ENCODE results near the gene ZBTB7A. TPM values are rescaled to one million over a fixed set of nuclear protein-coding genes. Genes with fewer than 3 reads are reported as not detected.
"Not testable (repeated sequence)": the region's sequence is repeated elsewhere in the genome, so short reads cannot be mapped to it uniquely, and the experiment has no call there.

ZBTB7A gene
- total RNA-seq, 1 experiment from 2014 or later: 27.9 TPM

DNA sequence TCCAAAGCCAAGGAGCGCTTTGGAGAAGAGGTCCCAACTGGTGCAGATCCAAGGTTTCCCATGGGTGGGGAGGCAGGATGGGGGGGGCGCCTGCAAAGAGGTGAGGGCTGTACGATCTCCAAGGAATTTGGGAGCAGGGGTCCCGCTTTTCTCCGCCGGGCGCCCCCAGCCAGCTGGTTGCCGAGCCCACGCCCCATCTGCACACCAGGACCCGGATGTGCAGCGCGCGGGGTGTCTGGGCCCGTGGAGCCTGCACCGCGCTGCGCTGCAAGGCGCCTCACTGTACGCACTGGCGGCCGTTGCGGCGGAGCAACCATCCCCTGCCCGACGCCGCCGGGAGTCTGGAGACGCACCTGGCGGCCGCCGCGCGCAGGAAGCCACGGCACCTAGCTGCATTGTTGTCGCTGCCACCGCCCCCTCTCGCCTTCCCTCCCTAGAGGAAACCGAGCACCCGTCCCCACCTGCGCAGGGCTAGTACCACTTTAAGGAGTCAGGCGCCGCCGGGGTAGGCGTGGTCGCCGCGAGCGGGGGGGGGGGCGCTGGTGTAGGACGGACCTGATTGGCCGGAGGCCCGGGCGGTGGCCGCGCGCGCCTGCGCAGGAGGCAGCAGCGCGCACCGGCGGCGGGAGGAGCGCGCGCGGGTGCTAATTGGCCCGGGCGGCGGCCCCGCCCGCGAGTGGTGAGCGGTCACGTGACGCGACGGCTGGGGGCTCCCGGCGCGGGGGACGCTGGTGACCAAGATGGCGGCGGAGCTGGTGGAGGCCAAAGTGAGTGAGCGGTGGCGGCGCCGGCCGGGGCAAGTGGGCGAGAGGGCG lies 59.5 kb downstream of the ZBTB7A start, which contains the start of gene PIAS4 (continued):
- TF ChIP-seq, protein P1, sequence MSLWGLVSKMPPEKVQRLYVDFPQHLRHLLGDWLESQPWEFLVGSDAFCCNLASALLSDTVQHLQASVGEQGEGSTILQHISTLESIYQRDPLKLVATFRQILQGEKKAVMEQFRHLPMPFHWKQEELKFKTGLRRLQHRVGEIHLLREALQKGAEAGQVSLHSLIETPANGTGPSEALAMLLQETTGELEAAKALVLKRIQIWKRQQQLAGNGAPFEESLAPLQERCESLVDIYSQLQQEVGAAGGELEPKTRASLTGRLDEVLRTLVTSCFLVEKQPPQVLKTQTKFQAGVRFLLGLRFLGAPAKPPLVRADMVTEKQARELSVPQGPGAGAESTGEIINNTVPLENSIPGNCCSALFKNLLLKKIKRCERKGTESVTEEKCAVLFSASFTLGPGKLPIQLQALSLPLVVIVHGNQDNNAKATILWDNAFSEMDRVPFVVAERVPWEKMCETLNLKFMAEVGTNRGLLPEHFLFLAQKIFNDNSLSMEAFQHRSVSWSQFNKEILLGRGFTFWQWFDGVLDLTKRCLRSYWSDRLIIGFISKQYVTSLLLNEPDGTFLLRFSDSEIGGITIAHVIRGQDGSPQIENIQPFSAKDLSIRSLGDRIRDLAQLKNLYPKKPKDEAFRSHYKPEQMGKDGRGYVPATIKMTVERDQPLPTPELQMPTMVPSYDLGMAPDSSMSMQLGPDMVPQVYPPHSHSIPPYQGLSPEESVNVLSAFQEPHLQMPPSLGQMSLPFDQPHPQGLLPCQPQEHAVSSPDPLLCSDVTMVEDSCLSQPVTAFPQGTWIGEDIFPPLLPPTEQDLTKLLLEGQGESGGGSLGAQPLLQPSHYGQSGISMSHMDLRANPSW (CRISPR knock-in tag; conservative IDR thresholded peaks at IDR 0.05; ENCODE audit: low read depth): no peak
- no peak for TF ChIP-seq ZNF232 (CRISPR knock-in tag; IDR thresholded peaks at IDR 0.05)
- TF ChIP-seq ZNF423 (CRISPR knock-in tag; IDR thresholded peaks at IDR 0.05): peak; percentile 50; the same call in 1 of the 2 replicates
- TF ChIP-seq NFATC4 (CRISPR knock-in tag; IDR thresholded peaks at IDR 0.05): no peak

DNA sequence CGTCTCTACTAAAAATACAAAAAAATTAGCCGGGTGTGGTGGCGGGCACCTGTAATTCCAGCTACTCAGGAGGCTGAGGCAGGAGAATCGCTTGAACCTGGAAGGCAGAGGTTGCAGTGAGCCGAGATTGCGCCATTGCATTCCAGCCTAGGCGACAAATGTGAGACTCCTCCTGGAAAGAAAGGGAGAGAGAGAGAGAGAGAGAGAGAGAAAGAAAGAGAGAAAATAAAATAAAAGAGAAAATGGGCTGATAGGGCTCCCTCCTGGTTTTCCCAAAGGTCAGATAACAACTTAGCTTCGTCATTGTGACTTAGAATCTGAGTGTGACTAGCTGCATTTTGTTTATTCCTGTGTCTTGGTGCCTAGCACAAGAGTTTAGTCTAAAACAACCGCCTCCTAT lies 61.3 kb downstream of the ZBTB7A start:
- POLR2A ChIA-PET: interaction anchor here (0.7 kb wide), 1 partner anchor 37 kb away, joined by 3 read pairs; no protein-coding TSS in a partner anchor
- CTCF ChIA-PET: interaction anchor here (0.6 to 5.6 kb wide), 3 partner anchors 17 to 135 kb away, joined by 4 to 36 read pairs (median 7); no protein-coding TSS in a partner anchor
- not testable (repeated sequence) for H3K27ac Mint-ChIP-seq; DNase-seq (ENCODE audit: low spot score); ATAC-seq; H3K36me3 Mint-ChIP-seq; H3K27me3 Mint-ChIP-seq (ENCODE audit: low read depth); H3K9me3 Mint-ChIP-seq
- peak overlapping the region; percentile 45 for H3K4me3 Mint-ChIP-seq
- H3K4me1 Mint-ChIP-seq: peaks cover 14% of the 10 kb centered on the region

DNA sequence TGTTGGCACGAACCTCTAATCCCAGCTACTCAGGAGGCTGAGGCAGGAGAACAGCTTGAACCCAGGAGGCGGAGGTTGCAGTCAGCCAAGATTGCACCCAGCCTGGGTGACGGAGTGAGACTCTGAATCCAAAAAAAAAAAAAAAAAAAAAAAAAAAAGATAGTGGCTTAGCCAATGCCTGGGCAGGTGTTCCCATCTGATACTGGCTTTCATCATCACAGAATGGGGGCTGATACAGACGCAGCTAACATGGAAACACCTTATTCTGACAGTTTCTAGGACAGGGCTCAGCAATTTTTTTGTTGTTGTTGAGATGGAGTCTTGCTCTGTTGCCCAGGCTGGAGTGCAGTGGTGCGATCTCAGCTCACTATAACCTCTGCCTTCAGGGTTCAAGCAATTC lies 65.9 kb downstream of the ZBTB7A start:
- H3K4me1 Mint-ChIP-seq; H3K9me3 Mint-ChIP-seq; ATAC-seq; POLR2A ChIA-PET; H3K36me3 Mint-ChIP-seq; H3K27me3 Mint-ChIP-seq (ENCODE audit: low read depth); H3K27ac Mint-ChIP-seq; H3K4me3 Mint-ChIP-seq; DNase-seq (ENCODE audit: low spot score): not testable (repeated sequence)
- CTCF ChIA-PET: interaction anchor here (0.6 kb wide), 1 partner anchor 678 kb away, joined by 4 read pairs; no protein-coding TSS in a partner anchor

DNA sequence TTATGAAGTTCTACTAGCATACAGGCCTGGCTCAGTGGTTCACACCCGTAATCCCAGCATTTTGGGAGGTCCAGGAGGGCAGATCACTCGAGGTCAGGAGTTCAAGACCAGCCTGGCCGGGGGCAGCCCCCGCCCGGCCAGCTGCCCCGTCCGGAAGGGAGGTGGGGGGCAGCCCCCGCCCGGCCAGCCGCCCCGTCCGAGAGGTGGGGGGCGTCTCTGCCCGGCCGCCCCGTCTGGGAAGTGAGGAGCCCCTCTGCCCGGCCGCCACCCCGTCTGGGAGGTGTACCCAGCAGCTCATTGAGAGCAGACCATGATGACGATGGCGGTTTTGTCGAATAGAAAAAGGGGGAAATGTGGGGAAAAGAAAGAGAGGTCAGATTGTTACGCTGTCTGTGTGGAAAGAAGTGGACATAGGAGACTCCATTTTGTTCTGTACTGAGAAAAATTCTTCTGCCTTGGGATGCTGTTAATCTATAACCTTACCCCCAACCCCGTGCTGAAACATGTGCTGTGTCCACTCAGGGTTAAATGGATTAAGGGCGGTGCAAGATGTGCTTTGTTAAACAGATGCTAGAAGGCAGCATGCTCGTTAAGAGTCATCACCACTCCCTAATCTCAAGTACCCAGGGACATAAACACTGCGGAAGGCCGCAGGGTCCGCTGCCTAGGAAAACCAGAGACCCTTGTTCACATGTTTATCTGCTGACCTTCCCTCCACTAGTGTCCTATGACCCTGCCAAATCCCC lies 67.9 kb downstream of the ZBTB7A start:
- H3K36me3 Mint-ChIP-seq, H3K4me3 Mint-ChIP-seq: not testable (repeated sequence)
- CTCF ChIA-PET: interaction anchor here (1.2 to 2.7 kb wide), 2 partner anchors 11 kb away, joined by 4 to 15 read pairs; no protein-coding TSS in a partner anchor

DNA sequence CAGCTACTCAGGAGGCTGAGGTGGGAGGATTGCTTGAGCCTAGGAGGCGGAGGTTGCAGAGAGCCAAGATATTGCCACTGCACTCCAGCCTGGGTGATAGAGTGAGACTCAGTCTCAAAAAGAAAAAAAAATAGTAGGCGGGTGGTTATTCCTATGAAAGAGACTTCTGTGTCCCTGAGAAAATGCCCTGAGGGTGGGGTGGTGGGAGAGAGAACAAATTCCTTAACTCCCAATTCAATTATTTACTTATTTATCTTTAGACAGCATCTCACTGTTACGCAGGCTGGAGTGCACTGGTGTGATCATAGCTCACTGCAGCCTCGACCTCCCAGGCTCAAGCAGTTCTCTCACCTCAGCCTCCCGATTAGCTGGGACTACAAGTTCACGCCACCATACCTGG lies 71.1 kb downstream of the ZBTB7A start:
- H3K27ac Mint-ChIP-seq: no peak overlapping the region
- peaks cover 22% of the 10 kb centered on the region for H3K27me3 Mint-ChIP-seq (ENCODE audit: low read depth)
- no peaks in the 10 kb centered on the region for H3K4me1 Mint-ChIP-seq
- ChIA-PET CTCF (no interaction called here), POLR2A (no interaction called here)
- no peak overlapping the region for H3K4me3 Mint-ChIP-seq
- DNase-seq (ENCODE audit: low spot score) (no peak), ATAC-seq (no peak)
- peaks cover 5% of the 10 kb centered on the region for H3K9me3 Mint-ChIP-seq
- TF ChIP-seq, protein P2, sequence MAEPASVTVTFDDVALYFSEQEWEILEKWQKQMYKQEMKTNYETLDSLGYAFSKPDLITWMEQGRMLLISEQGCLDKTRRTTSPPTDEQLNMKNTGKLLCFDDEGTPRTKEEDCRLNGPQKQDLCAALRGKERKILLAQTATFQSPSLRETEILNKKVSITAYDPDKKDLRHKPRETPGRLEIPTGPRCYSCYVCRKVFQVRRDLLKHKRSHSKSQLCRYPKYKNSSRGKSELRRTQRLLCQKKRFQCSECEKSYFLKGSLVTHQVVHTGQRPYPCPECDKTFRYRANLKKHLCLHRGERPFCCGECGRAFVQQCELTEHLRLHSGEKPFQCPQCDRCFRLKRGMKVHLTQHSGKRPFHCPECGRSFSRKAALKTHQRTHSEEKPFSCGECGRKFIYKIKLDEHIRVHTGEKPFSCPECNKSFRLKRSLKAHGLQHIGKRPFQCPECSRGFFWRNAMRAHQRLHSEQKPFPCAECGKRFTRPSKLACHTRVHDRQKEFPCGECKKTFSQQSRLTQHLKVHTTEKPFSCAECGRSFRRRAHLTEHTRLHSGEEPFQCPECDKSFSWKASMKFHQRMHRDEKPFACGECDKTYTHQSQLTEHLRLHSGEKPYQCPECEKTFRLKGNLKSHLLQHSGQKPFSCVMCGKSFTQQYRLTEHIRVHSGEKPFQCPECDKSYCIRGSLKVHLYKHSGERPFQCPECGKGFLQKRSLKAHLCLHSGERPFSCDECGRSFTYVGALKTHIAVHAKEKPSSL (CRISPR knock-in tag; conservative IDR thresholded peaks at IDR 0.05): no peak
- TF ChIP-seq NR2C2 (CRISPR knock-in tag; IDR thresholded peaks at IDR 0.05): no peak
- no peak for TF ChIP-seq CBFB (CRISPR knock-in tag; IDR thresholded peaks at IDR 0.05; ENCODE audit: low read depth)
- no peak for TF ChIP-seq FOXJ3 (CRISPR knock-in tag; IDR thresholded peaks at IDR 0.05; ENCODE audit: borderline replicate concordance)
- H3K36me3 Mint-ChIP-seq: no peaks in the 10 kb centered on the region

More for the DNA sequence above, 67.9 kb downstream of the ZBTB7A start:
- H3K9me3 Mint-ChIP-seq; DNase-seq (ENCODE audit: low spot score); POLR2A ChIA-PET; H3K27ac Mint-ChIP-seq; ATAC-seq; H3K4me1 Mint-ChIP-seq: not testable (repeated sequence)
- peaks cover 14% of the 10 kb centered on the region for H3K27me3 Mint-ChIP-seq (ENCODE audit: low read depth)

Other genes with a start within 250 kb of the ZBTB7A start
- gene ZFR2, start 197.9 kb downstream of the ZBTB7A start, total RNA-seq (2021): 17.5 to 25.5 TPM (median 22.6 TPM) in 3 replicates
- 21.1 to 23.5 TPM (median 21.3 TPM) in 3 replicates for gene ATCAY, start 186.2 kb downstream of the ZBTB7A start, total RNA-seq (2021)
- gene NMRK2, start 133.8 kb downstream of the ZBTB7A start, total RNA-seq (2021): 50.4 to 61.9 TPM (median 51.1 TPM) in 3 replicates
- gene DAPK3, start 95.8 kb downstream of the ZBTB7A start, total RNA-seq (2021): 61.5 to 73.5 TPM (median 68.4 TPM) in 3 replicates
- 3,572 to 3,864 TPM (median 3,852 TPM) in 3 replicates for gene EEF2, start 81.4 kb downstream of the ZBTB7A start, total RNA-seq (2021)
- gene PIAS4, start 59.2 kb downstream of the ZBTB7A start, total RNA-seq (2021): 45.5 to 46.0 TPM (median 45.9 TPM) in 3 replicates
- gene MAP2K2, start 57.2 kb upstream of the ZBTB7A start, total RNA-seq (2021): 175 to 177 TPM (median 176 TPM) in 3 replicates
- 0.09 to 0.46 TPM in 2 of 3 replicates, not detected in the other for gene CREB3L3, start 86.7 kb upstream of the ZBTB7A start, total RNA-seq (2021)
- 27.2 to 29.9 TPM (median 28.1 TPM) in 3 replicates for gene SIRT6, start 115.7 kb upstream of the ZBTB7A start, total RNA-seq (2021)
- gene ANKRD24, start 115.8 kb upstream of the ZBTB7A start, total RNA-seq (2021): 11.3 to 15.0 TPM (median 14.8 TPM) in 3 replicates
- 0.81 to 1.5 TPM (median 1.1 TPM) in 3 replicates for gene EBI3, start 162.6 kb upstream of the ZBTB7A start, total RNA-seq (2021)
- gene YJU2, start 180.2 kb upstream of the ZBTB7A start, total RNA-seq (2021): 24.3 to 26.5 TPM (median 25.2 TPM) in 3 replicates
- gene SHD, start 212.4 kb upstream of the ZBTB7A start, total RNA-seq (2021): 2.0 to 3.6 TPM (median 3.4 TPM) in 3 replicates
- gene TMIGD2, start 235.5 kb upstream of the ZBTB7A start, total RNA-seq (2021): 0.55 to 1.0 TPM (median 0.94 TPM) in 3 replicates
- gene FSD1, start 237.7 kb upstream of the ZBTB7A start, total RNA-seq (2021): 61.3 to 69.2 TPM (median 65.7 TPM) in 3 replicates